HG03135 (cell line): Measurements from ENCODE around the gene BBIP1.
A peak's percentile ranks its signal among the peaks of the same experiment; 100 is the strongest.

ENCODE experiments used
- ATAC-seq: cut with Tn5 transposase; IDR thresholded peaks from one replicate; pipeline ENCODE4 v1.9.1; 2021; ENCODE audit warnings: mild to moderate bottlenecking, moderate library complexity; ENCODE audit not compliant: unreplicated experiment

BBIP1 gene

GRCh38 chr10:110918643-110919348 is at the start of gene BBIP1:
BBIP1 (minus strand) TSS chr10:110919180; CDS start chr10:110918157, 1,023 bp downstream.
- ATAC-seq: peak; percentile 85

- no peak for ATAC-seq
These were observed 48.7 kb upstream of the BBIP1 start for GRCh38 chr10:110967645-110968044.

- no peak for ATAC-seq
These were observed 48.1 kb upstream of the BBIP1 start for GRCh38 chr10:110967009-110967630.

- no peak for ATAC-seq
These were observed 47.2 kb upstream of the BBIP1 start for GRCh38 chr10:110966146-110966545.

- ATAC-seq: no peak
These were observed 46.2 kb upstream of the BBIP1 start for GRCh38 chr10:110965216-110965615.

- no peak for ATAC-seq
These were observed 45.7 kb upstream of the BBIP1 start for GRCh38 chr10:110964681-110965080.

GRCh38 chr10:110963162-110963561 is 44.2 kb upstream of the BBIP1 start:
- ATAC-seq: no peak

- ATAC-seq: no peak
These were observed 43.5 kb upstream of the BBIP1 start for GRCh38 chr10:110962443-110962842.

GRCh38 chr10:110960333-110960712 is 41.3 kb upstream of the BBIP1 start:
- ATAC-seq: no peak

GRCh38 chr10:110959379-110960332 is 40.7 kb upstream of the BBIP1 start:
- no peak for ATAC-seq

- no peak for ATAC-seq
These were observed 38.6 kb upstream of the BBIP1 start for GRCh38 chr10:110957606-110958005.

- ATAC-seq: no peak
These were observed 32.4 kb upstream of the BBIP1 start for GRCh38 chr10:110951381-110951780.

- no peak for ATAC-seq
These were observed 28.1 kb upstream of the BBIP1 start for GRCh38 chr10:110947061-110947595.

GRCh38 chr10:110946496-110946895 is 27.5 kb upstream of the BBIP1 start:
- ATAC-seq: no peak

- ATAC-seq: no peak
These were observed 25.9 kb upstream of the BBIP1 start for GRCh38 chr10:110944792-110945396.

GRCh38 chr10:110939419-110939818 is 20.4 kb upstream of the BBIP1 start:
- no peak for ATAC-seq

- no peak for ATAC-seq
These were observed 17.8 kb upstream of the BBIP1 start for GRCh38 chr10:110936757-110937156.

GRCh38 chr10:110932505-110933180 is 13.7 kb upstream of the BBIP1 start:
- no peak for ATAC-seq

- no peak for ATAC-seq
These were observed 12.9 kb upstream of the BBIP1 start for GRCh38 chr10:110931769-110932381.

- ATAC-seq: no peak
These were observed 8.5 kb upstream of the BBIP1 start for GRCh38 chr10:110927461-110927860.
